H9 (cell line): ENCODE data around the gene GPR153. TPM values are rescaled to one million over a fixed set of nuclear protein-coding genes. Genes with fewer than 3 reads are reported as not detected.

Source experiments
- DNase-seq: peaks from one replicate; pipeline ENCODE4 v3.0.0-alpha.2; 2017
- H2AFZ ChIP-seq: one replicate; pipeline ENCODE4 v1.6.1; 2013; ENCODE audit warnings: mild to moderate bottlenecking, low read length, control low read depth, moderate library complexity
- H2AK5ac ChIP-seq: 2 replicates; pipeline ENCODE4 v1.6.1; 2013; ENCODE audit warnings: low read length, control low read depth, mixed read lengths; ENCODE audit not compliant: insufficient read length
- H2BK120ac ChIP-seq: one replicate; pipeline ENCODE4 v1.6.1; 2013; ENCODE audit warnings: low read depth, mild to moderate bottlenecking, low read length, control low read depth, inconsistent platforms; ENCODE audit not compliant: poor library complexity, severe bottlenecking
- H2BK12ac ChIP-seq: 2 replicates; pipeline ENCODE4 v1.6.1; 2013; ENCODE audit warnings: low read length, control low read depth, mixed read lengths, low read depth; ENCODE audit not compliant: insufficient read length
- H2BK15ac ChIP-seq: 2 replicates; pipeline ENCODE4 v1.6.1; 2013; ENCODE audit warnings: low read depth, low read length, control low read depth
- H2BK20ac ChIP-seq: one replicate; pipeline ENCODE4 v1.6.1; 2013; ENCODE audit warnings: low read depth, mild to moderate bottlenecking, low read length, control low read depth, inconsistent platforms; ENCODE audit not compliant: poor library complexity, severe bottlenecking
- H2BK5ac ChIP-seq: 2 replicates; pipeline ENCODE4 v1.6.1; 2013; ENCODE audit warnings: low read length, control low read depth, mixed read lengths; ENCODE audit not compliant: insufficient read length
- H3K14ac ChIP-seq: 2 replicates; pipeline ENCODE4 v1.6.1; 2013; ENCODE audit warnings: low read length, control low read depth; ENCODE audit not compliant: insufficient read depth
- H3K18ac ChIP-seq: 2 replicates; pipeline ENCODE4 v1.6.1; 2013; ENCODE audit warnings: low read depth, mild to moderate bottlenecking, mixed read lengths, low read length, control low read depth; ENCODE audit not compliant: insufficient read length
- H3K23ac ChIP-seq: 2 replicates; pipeline ENCODE4 v1.6.1; 2013; ENCODE audit warnings: low read length, control low read depth, mixed read lengths, low read depth; ENCODE audit not compliant: insufficient read length
- H3K23me2 ChIP-seq: 2 replicates; pipeline ENCODE4 v1.6.1; 2013; ENCODE audit warnings: low read depth, mild to moderate bottlenecking, mixed read lengths, low read length, control low read depth; ENCODE audit not compliant: insufficient read length, poor library complexity, severe bottlenecking
- H3K27ac ChIP-seq: 2 replicates; pipeline ENCODE4 v1.5.1; 2013; ENCODE audit warnings: low read length, control low read depth, mixed read lengths, low read depth; ENCODE audit not compliant: insufficient read length
- H3K27me3 ChIP-seq: 2 replicates; pipeline ENCODE4 v1.6.1; 2013; ENCODE audit warnings: low read length, control low read depth, inconsistent platforms; ENCODE audit not compliant: insufficient read depth
- H3K4ac ChIP-seq: 2 replicates; pipeline ENCODE4 v1.6.1; 2013; ENCODE audit warnings: low read depth, mild to moderate bottlenecking, control low read depth, inconsistent platforms, low read length, moderate library complexity
- H3K4me1 ChIP-seq: 2 replicates; pipeline ENCODE4 v1.6.1; 2013; ENCODE audit warnings: low read length, control low read depth, inconsistent platforms; ENCODE audit not compliant: insufficient read depth
- H3K4me2 ChIP-seq: 2 replicates; pipeline ENCODE4 v1.6.1; 2013; ENCODE audit warnings: low read length, control low read depth, mixed read lengths; ENCODE audit not compliant: insufficient read length, insufficient read depth
- H3K56ac ChIP-seq: 2 replicates; pipeline ENCODE4 v1.6.1; 2013; ENCODE audit warnings: low read depth, mild to moderate bottlenecking, mixed read lengths, low read length, control low read depth; ENCODE audit not compliant: insufficient read length
- H3K79me1 ChIP-seq: 2 replicates; pipeline ENCODE4 v1.6.1; 2013; ENCODE audit warnings: low read depth, mild to moderate bottlenecking, moderate library complexity, low read length, control low read depth, inconsistent platforms; ENCODE audit not compliant: insufficient read depth, poor library complexity, severe bottlenecking
- H3K79me2 ChIP-seq: 2 replicates; pipeline ENCODE4 v1.6.1; 2013; ENCODE audit warnings: low read length, control low read depth, inconsistent platforms; ENCODE audit not compliant: insufficient read depth
- H3K9ac ChIP-seq: 2 replicates; pipeline ENCODE4 v1.6.1; 2013; ENCODE audit warnings: low read length, control low read depth, mixed read lengths; ENCODE audit not compliant: insufficient read length; ENCODE audit errors: extremely low read depth
- H3K9me3 ChIP-seq: one replicate; pipeline ENCODE4 v1.6.1; 2013; ENCODE audit warnings: low read depth, low read length, inconsistent platforms; ENCODE audit not compliant: control insufficient read depth
- H3T11ph ChIP-seq: one replicate; pipeline ENCODE4 v1.6.1; 2013; ENCODE audit warnings: mild to moderate bottlenecking, low read length, control low read depth, inconsistent platforms
- H4K20me1 ChIP-seq: one replicate; pipeline ENCODE4 v1.6.1; 2013; ENCODE audit not compliant: control insufficient read depth, insufficient read length, insufficient read depth
- H4K5ac ChIP-seq: 2 replicates; pipeline ENCODE4 v1.6.1; 2013; ENCODE audit warnings: low read depth, mild to moderate bottlenecking, mixed read lengths, low read length, control low read depth; ENCODE audit not compliant: insufficient read length
- H4K8ac ChIP-seq: replicated peaks from 2 replicates; pipeline ENCODE4 v1.6.1; 2013; ENCODE audit warnings: low read length, control low read depth, mixed read lengths, low read depth; ENCODE audit not compliant: insufficient read length
- H4K91ac ChIP-seq: 2 replicates; pipeline ENCODE4 v1.6.1; 2013; ENCODE audit warnings: low read depth, mild to moderate bottlenecking, moderate library complexity, mixed read lengths, low read length, control low read depth; ENCODE audit not compliant: insufficient read length
- H3K27ac Mint-ChIP-seq, 3 experiments: 2 replicates in 2 of 3; 3 replicates in 1 of 3; pipeline ENCODE4 v1.8.0; 2020 to 2021; ENCODE audit warnings: mixed read lengths in 3 of 3, mild to moderate bottlenecking in 1 of 3, moderate library complexity in 1 of 3
- H3K27me3 Mint-ChIP-seq: 2 replicates; pipeline ENCODE4 v1.8.0; 2021; ENCODE audit warnings: low read depth, mild to moderate bottlenecking, moderate library complexity, mixed read lengths
- H3K36me3 Mint-ChIP-seq, 3 experiments: 2 replicates in 2 of 3; 3 replicates in 1 of 3; pipeline ENCODE4 v1.8.0; 2020 to 2021; ENCODE audit warnings: low read depth in 3 of 3, mixed read lengths in 3 of 3; ENCODE audit not compliant: insufficient read depth in 1 of 3
- H3K4me1 Mint-ChIP-seq, 2 experiments: 2 replicates each; pipeline ENCODE4 v1.8.0; 2020; ENCODE audit warnings: mixed read lengths in 2 of 2
- H3K4me3 Mint-ChIP-seq, 2 experiments: 2 replicates in 1 of 2; 3 replicates in 1 of 2; pipeline ENCODE4 v1.8.0; 2020 to 2021; ENCODE audit warnings: mild to moderate bottlenecking in 2 of 2, mixed read lengths in 2 of 2, moderate library complexity in 1 of 2
- H3K9me3 Mint-ChIP-seq, 2 experiments: 2 replicates in 1 of 2; 3 replicates in 1 of 2; pipeline ENCODE4 v1.8.0; 2020; ENCODE audit warnings: mild to moderate bottlenecking in 2 of 2, mixed read lengths in 2 of 2, moderate library complexity in 1 of 2
- CTCF ChIP-seq: fragments of 200-600 bp; sonication (generic); conservative IDR thresholded peaks from 3 replicates; pipeline ENCODE4 v1.8.0; 2021; ENCODE audit warnings: antibody characterized with exemption, mild to moderate bottlenecking
- WGBS: extraction: QIAGEN DNeasy Blood & Tissue Kit; methylation state at CpG from one replicate; pipeline ENCODE4 v1.1.7; 2013; ENCODE audit warnings: missing lambda C conversion rate, low lambda C conversion rate, mixed read lengths; ENCODE audit not compliant: insufficient read length; ENCODE audit errors: extremely low coverage; 5-methylcytosine and 5-hydroxymethylcytosine counted together
- total RNA-seq: library from RNA; stranded (reverse); gene quantifications from 2 replicates; pipeline ENCODE4 v1.2.1, GENCODE V29; 2021

The GPR153 gene
- total RNA-seq, 1 experiment from 2014 or later: 8.9 TPM

DNA sequence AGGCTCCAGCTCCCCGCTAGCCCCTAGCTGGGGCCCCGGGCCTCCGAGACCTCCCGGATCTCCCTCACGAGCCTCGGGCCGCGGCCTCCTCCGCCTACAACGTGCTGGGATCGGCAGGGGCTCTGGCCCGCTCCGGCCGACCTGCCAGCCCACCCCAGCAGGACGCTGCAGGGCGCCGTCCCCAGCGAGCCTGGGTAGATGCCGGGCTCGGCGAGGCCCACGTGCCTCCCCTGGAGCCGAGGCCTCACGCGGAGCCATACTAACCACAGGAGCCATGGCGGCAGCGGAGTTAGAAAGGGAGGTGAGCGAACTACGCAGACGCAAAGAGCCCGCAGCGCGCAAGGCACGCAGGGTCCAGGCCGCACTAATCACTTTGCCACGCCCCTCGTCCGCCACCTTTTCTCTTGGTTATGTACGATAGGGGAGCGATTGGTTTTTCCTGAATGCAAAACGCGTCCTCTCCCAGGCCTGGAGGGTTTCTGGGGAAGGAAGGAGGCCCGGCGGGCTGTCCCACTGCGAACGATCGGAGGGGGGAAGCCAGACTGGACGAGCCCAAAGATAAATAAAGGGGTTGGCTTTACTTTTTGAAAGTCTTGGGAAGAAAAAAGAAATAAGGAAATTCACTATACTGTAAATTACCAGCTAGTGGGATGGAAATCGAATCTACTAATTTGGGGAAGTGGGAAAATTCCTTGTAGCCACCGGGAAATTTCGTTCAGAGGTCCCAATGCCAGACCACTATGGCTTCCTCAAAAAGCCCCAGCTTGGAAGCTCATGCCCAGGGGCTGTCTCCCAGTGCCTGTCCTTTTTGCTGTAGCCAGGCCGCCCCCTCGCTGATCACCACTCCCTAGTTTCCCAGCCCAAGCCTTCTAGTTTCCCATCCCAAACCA lies 61.4 kb downstream of the GPR153 start, which contains the start of gene RPL22:
Gene RPL22 (minus strand): TSS at position 298 of the 890 bp plus-strand sequence. CDS start 22 bp downstream, at position 276.
- no peaks in the 10 kb centered on the region for H3K9me3 ChIP-seq
- H3K4me2 ChIP-seq: peak within 1 kb of the TSS; percentile 91
- peaks cover 25% of the 10 kb centered on the region; the same call in 1 of the 2 replicates for H3K79me2 ChIP-seq
- no peak within 1 kb of the TSS for H2BK20ac ChIP-seq
- peak within 1 kb of the TSS; percentile 98 for H3K9ac ChIP-seq
- H3K4me3 Mint-ChIP-seq: peak within 1 kb of the TSS; percentile 90 to 94
- peak; percentile 98 for DNase-seq
- no peaks in the 10 kb centered on the region for H3K79me1 ChIP-seq
- peak within 1 kb of the TSS; percentile 92 to 99 (median 98) for H3K27ac Mint-ChIP-seq
- no peak within 1 kb of the TSS for H4K8ac ChIP-seq
- H3K4me1 Mint-ChIP-seq: peaks cover 32 to 40% of the 10 kb centered on the region in 2 experiments
- no peak within 1 kb of the TSS for H2BK120ac ChIP-seq
- H2BK12ac ChIP-seq: peak within 1 kb of the TSS; percentile 92
- no peak within 1 kb of the TSS for H3K23ac ChIP-seq
- H3K56ac ChIP-seq: no peak within 1 kb of the TSS
- H3K23me2 ChIP-seq: peaks cover 15% of the 10 kb centered on the region
- H3K27ac ChIP-seq: peak within 1 kb of the TSS; percentile 69
- H2AK5ac ChIP-seq: no peak within 1 kb of the TSS
- peak within 1 kb of the TSS; percentile 82 for H2BK5ac ChIP-seq
- peak within 1 kb of the TSS; percentile 53 for H4K91ac ChIP-seq
- no peak within 1 kb of the TSS for H3T11ph ChIP-seq
- no CpG with 5 or more reads among the region's 53 CpGs for WGBS
- peak within 1 kb of the TSS; percentile 90 for H3K14ac ChIP-seq
- H2BK15ac ChIP-seq: peak within 1 kb of the TSS; percentile 73
- H3K9me3 Mint-ChIP-seq: no peaks in the 10 kb centered on the region
- H3K18ac ChIP-seq: peak within 1 kb of the TSS; percentile 90
- H3K4me1 ChIP-seq: peaks cover 4% of the 10 kb centered on the region; the same call in 1 of the 2 replicates
- H2AFZ ChIP-seq: no peak within 1 kb of the TSS
- H3K27me3 Mint-ChIP-seq: peaks cover 3% of the 10 kb centered on the region; the same call in 1 of the 2 replicates
- H4K20me1 ChIP-seq: no peaks in the 10 kb centered on the region
- no peak for TF ChIP-seq CTCF
- H4K5ac ChIP-seq: peak within 1 kb of the TSS; percentile 89
- peaks cover 30 to 40% (median 33%) of the 10 kb centered on the region in 3 experiments for H3K36me3 Mint-ChIP-seq
- H3K4ac ChIP-seq: peak within 1 kb of the TSS; percentile 18; the same call in 1 of the 2 replicates
- no peaks in the 10 kb centered on the region for H3K27me3 ChIP-seq
